ENCODE measurements around the gene POLR2H. TPM values are rescaled to one million over a fixed set of nuclear protein-coding genes. Genes with fewer than 3 reads are reported as not detected.
A peak's percentile ranks its signal among the peaks of the same experiment; 100 is the strongest.

The POLR2H gene
- total RNA-seq, 1 donor from 2014 or later = 48.1 TPM

GRCh38 chr3:184373422-184373821 lies 11.9 kb downstream of the POLR2H start:
- Mint-ChIP-seq H3K4me1 (ENCODE audit: low read depth, unreplicated experiment) (peaks cover 18% of the 10 kb centered on the region), H3K27me3 (ENCODE audit: unreplicated experiment) (peaks cover 5% of the 10 kb centered on the region)

GRCh38 chr3:184375747-184376461 lies 14.4 kb downstream of the POLR2H start:
- H3K9me3 Mint-ChIP-seq (ENCODE audit: unreplicated experiment) = peaks cover 11% of the 10 kb centered on the region
- TF ChIP-seq CTCF (IDR thresholded peaks at IDR 0.05; ENCODE audit: partially characterized antibody, unreplicated experiment) = no peak
- DNase-seq = no peak
- no peaks in the 10 kb centered on the region for H3K36me3 Mint-ChIP-seq (ENCODE audit: unreplicated experiment)
- H3K4me1 Mint-ChIP-seq (ENCODE audit: low read depth, unreplicated experiment) = peaks cover 28% of the 10 kb centered on the region
- H3K27ac Mint-ChIP-seq (ENCODE audit: unreplicated experiment) = no peak overlapping the region
- no peak overlapping the region for H3K4me3 Mint-ChIP-seq (ENCODE audit: unreplicated experiment)
- H3K27me3 Mint-ChIP-seq (ENCODE audit: unreplicated experiment) = peaks cover 13% of the 10 kb centered on the region

More at GRCh38 chr3:184373422-184373821, 11.9 kb downstream of the POLR2H start:
- Mint-ChIP-seq H3K9me3 (ENCODE audit: unreplicated experiment) (peaks cover 5% of the 10 kb centered on the region), H3K36me3 (ENCODE audit: unreplicated experiment) (no peaks in the 10 kb centered on the region), H3K27ac (ENCODE audit: unreplicated experiment) (no peak overlapping the region), H3K4me3 (ENCODE audit: unreplicated experiment) (no peak overlapping the region)
- no peak for TF ChIP-seq CTCF (IDR thresholded peaks at IDR 0.05; ENCODE audit: partially characterized antibody, unreplicated experiment)
- no peak for DNase-seq

DNA sequence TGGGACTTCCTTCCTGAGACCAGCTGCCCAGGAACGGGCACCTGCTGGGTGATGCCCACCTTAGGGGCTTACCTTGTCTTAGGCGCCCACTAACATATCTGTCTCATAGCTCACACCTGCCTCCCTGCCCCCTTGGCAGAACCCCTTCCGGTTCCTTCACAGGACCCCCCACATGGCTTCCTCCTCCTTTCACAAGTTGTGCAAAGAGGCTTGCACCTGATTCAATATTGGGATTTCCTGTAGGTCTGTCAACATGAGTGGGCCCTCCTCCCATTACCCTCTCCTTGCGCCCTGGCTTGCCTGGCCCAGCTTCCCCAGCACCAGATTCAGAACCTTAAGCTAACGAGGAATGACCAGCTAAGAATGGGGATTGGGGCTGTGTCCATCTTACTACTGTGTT lies 15.9 kb downstream of the POLR2H start:
- H3K9me3 Mint-ChIP-seq (ENCODE audit: unreplicated experiment) = peaks cover 11% of the 10 kb centered on the region
- H3K4me1 Mint-ChIP-seq (ENCODE audit: low read depth, unreplicated experiment) = peaks cover 21% of the 10 kb centered on the region
- peak overlapping the region; percentile 84 for H3K4me3 Mint-ChIP-seq (ENCODE audit: unreplicated experiment)
- DNase-seq = no peak
- H3K27me3 Mint-ChIP-seq (ENCODE audit: unreplicated experiment) = peaks cover 13% of the 10 kb centered on the region
- TF ChIP-seq CTCF (IDR thresholded peaks at IDR 0.05; ENCODE audit: partially characterized antibody, unreplicated experiment) = no peak
- no peaks in the 10 kb centered on the region for H3K36me3 Mint-ChIP-seq (ENCODE audit: unreplicated experiment)
- peak overlapping the region; percentile 68 for H3K27ac Mint-ChIP-seq (ENCODE audit: unreplicated experiment)

- DNase-seq = peak; percentile 64
- no peak for TF ChIP-seq CTCF (IDR thresholded peaks at IDR 0.05; ENCODE audit: partially characterized antibody, unreplicated experiment)
- H3K27me3 Mint-ChIP-seq (ENCODE audit: unreplicated experiment) = peaks cover 13% of the 10 kb centered on the region
- peaks cover 19% of the 10 kb centered on the region for H3K4me1 Mint-ChIP-seq (ENCODE audit: low read depth, unreplicated experiment)
- no peaks in the 10 kb centered on the region for H3K36me3 Mint-ChIP-seq (ENCODE audit: unreplicated experiment)
- peak within 1 kb of the TSS; percentile 84 for H3K4me3 Mint-ChIP-seq (ENCODE audit: unreplicated experiment)
- H3K27ac Mint-ChIP-seq (ENCODE audit: unreplicated experiment) = peak within 1 kb of the TSS; percentile 68
- H3K9me3 Mint-ChIP-seq (ENCODE audit: unreplicated experiment) = peaks cover 11% of the 10 kb centered on the region
Observed at GRCh38 chr3:184377882-184378445, 16.5 kb downstream of the POLR2H start, which contains the start of gene THPO. Gene THPO (minus strand): TSS chr3:184378207. CDS start chr3:184376259, 1,948 bp downstream.
